Stomach smooth muscle (tissue), 2 donors: ENCODE data around the gene HS3ST5.

ENCODE experiments used
- H3K27ac ChIP-seq: one replicate; pipeline ENCODE4 v1.7.0; 2013; ENCODE audit warnings: mild to moderate bottlenecking, low read length, inconsistent platforms
- H3K27me3 ChIP-seq, 2 donors: one replicate each; pipeline ENCODE4 v1.7.0; 2013; ENCODE audit warnings: low read length in 2 of 2; ENCODE audit not compliant: insufficient read depth in 2 of 2, control insufficient read depth in 1 of 2
- H3K36me3 ChIP-seq, 2 donors: one replicate each; pipeline ENCODE4 v1.7.0; 2013; ENCODE audit warnings: low read length in 2 of 2; ENCODE audit not compliant: control insufficient read depth in 2 of 2, insufficient read depth in 2 of 2
- H3K4me1 ChIP-seq: one replicate; pipeline ENCODE4 v1.7.0; 2013; ENCODE audit warnings: low read length; ENCODE audit not compliant: control insufficient read depth, insufficient read depth
- H3K4me3 ChIP-seq, 2 donors: one replicate each; pipeline ENCODE4 v1.7.0; 2013; ENCODE audit warnings: low read length in 2 of 2
- H3K9ac ChIP-seq, 2 donors: one replicate each; pipeline ENCODE4 v1.7.0; 2013; ENCODE audit warnings: low read length in 2 of 2, mild to moderate bottlenecking in 1 of 2
- H3K9me3 ChIP-seq, 2 donors: one replicate each; pipeline ENCODE4 v1.7.0; 2013; ENCODE audit warnings: low read length in 2 of 2; ENCODE audit not compliant: control insufficient read depth in 2 of 2
- donor health status: healthy.
- donor health status: Pancreatic carcinoma.

The HS3ST5 gene

DNA sequence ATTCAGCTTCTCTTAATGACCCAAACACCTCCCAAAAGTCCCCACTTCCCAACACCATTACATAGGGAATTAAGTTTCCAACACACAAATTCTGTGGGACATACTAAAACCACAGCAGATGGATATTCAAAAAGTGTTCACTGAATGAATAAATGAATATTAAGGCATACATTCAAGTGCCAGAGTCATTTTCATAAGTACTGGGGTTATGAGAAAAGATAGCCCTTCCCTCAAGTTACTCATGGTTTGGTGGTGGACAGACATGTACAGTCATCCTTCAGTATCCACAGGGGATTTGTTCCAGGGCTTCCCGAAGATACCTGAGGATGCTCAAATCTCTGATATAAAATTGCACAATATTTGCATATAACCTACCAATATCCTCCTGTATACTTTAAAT, 50.4 kb downstream of the HS3ST5 start:
- Histone ChIP-seq H3K9ac (no peak overlapping the region), H3K4me1 (no peaks in the 10 kb centered on the region), H3K27me3 (no peaks in the 10 kb centered on the region), H3K4me3 (no peak overlapping the region), H3K27ac (no peak overlapping the region), H3K36me3 (no peaks in the 10 kb centered on the region), H3K9me3 (no peaks in the 10 kb centered on the region)

DNA sequence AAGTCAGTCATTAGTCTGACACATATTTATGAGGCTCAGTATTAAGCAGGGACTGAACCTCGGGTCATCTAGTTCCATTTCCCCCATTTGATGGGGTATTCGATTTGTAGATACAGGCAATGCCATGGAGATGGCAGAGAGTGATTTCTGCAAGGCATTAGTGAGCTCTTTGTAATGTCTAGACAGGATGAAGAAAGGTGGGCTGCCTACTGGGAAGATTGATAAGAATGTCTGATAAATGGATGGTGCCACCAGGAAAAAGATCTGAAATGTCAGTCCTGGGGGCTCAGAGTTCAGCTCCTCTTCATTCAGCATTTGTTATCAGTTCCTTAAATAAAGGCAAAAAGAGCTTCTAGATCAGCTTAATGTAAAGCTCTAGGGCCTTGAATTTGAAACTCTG, 51.4 kb downstream of the HS3ST5 start:
- H3K9me3 ChIP-seq: no peaks in the 10 kb centered on the region
- H3K27me3 ChIP-seq: no peaks in the 10 kb centered on the region
- H3K36me3 ChIP-seq: no peaks in the 10 kb centered on the region
- H3K27ac ChIP-seq: no peak overlapping the region
- no peaks in the 10 kb centered on the region for H3K4me1 ChIP-seq
- no peak overlapping the region for H3K9ac ChIP-seq
- H3K4me3 ChIP-seq: no peak overlapping the region

DNA sequence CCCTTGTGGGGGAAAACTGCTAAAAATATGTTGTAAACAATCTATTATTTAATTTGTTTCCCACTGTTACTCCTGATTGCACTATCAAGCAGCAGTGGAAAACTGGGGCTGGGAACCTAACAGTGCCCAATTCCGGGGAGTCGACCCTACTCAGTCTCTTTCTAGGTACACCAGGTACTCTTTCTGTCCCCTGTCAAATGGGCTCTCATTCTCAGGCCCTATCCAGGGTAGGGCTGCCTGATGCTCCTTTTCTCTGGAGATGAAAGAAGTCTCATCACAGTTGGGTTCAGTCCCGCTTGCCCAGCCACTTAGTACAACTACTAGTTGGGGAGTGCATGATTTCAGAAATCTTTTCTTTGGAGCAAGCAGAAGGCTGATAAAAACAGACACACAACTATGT, 52.0 kb downstream of the HS3ST5 start:
- no peaks in the 10 kb centered on the region for H3K4me1 ChIP-seq
- H3K27me3 ChIP-seq: no peaks in the 10 kb centered on the region
- no peak overlapping the region for H3K4me3 ChIP-seq
- H3K9me3 ChIP-seq: no peaks in the 10 kb centered on the region
- no peak overlapping the region for H3K9ac ChIP-seq
- no peak overlapping the region for H3K27ac ChIP-seq
- H3K36me3 ChIP-seq: no peaks in the 10 kb centered on the region

DNA sequence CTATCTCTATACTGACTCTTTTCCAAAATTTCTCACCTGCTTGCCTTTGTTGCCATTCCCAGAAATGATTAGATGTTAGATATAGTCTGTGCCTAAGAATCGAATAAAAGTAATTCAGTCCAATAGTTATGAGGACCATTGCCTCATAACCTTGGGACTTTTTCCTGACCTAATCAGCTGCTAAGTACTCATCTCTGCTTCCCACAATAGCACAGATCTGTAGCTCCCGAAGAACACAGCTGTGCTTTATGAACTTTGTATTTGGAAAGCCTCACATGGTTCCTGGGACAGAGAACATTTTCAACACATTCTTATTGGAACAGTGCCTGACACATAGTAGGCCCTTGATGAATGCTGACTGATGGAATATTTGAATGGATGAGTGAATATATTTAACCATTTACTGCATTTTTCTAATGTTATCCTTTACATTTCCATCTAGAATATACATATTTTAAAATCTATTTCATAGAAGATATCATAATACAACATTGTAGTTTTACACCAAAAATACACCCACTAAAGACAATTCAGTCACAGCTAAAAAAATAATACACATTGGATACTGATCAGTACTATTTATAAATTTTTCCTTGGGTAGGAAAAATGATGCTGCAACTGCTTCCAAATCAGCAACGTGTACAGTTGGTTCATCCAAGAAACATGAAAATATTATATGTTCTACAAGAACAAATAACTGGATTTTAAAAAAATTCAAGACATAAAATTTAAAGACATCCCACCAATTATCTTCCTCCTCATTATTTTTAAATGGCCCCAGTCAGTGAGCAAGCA, 53.9 kb downstream of the HS3ST5 start:
- Histone ChIP-seq H3K4me3 (no peak overlapping the region), H3K27ac (no peak overlapping the region), H3K27me3 (no peaks in the 10 kb centered on the region), H3K9me3 (no peaks in the 10 kb centered on the region), H3K4me1 (no peaks in the 10 kb centered on the region), H3K36me3 (no peaks in the 10 kb centered on the region), H3K9ac (no peak overlapping the region)

DNA sequence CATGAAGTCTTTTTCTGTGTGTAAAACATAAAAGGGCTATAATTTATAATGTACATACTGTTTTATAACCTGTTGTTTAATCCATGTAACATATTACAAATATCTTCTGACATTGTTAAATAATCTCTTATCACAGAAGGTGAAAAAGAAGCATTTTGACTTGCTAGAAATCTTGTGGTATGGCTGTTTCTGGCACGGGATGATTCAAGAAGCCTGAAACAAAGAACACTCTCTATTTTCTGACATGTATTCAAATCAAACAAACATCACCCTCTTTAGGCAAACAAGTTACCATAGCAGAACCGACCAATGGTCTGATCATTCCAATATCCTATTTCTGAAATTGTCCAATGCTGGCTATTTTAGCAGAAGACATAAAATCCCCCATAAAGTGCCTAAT, 55.4 kb downstream of the HS3ST5 start:
- Histone ChIP-seq H3K27me3 (no peaks in the 10 kb centered on the region), H3K9ac (no peak overlapping the region), H3K27ac (no peak overlapping the region), H3K9me3 (no peaks in the 10 kb centered on the region), H3K4me3 (no peak overlapping the region), H3K36me3 (no peaks in the 10 kb centered on the region), H3K4me1 (no peaks in the 10 kb centered on the region)

DNA sequence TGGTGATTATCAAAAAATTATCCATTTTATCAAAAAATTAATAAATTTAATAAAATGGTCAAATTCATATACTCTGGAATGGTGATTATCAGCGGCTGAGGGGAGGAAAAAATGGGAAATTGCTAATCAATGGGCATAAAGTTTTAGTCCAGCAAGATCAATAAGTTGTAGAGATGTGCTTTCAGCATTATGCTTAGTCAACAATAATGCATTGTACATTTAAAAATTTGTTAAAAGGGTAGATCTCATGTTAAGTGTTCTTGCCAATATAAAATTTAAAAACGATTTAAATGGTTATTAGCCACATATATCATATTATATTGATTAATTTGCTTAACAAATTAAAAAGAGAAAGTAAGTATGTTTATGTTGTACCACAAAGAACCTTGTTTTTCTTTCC, 56.6 kb downstream of the HS3ST5 start:
- H3K4me1 ChIP-seq: no peaks in the 10 kb centered on the region
- H3K36me3 ChIP-seq: no peaks in the 10 kb centered on the region
- no peak overlapping the region for H3K4me3 ChIP-seq
- H3K27me3 ChIP-seq: no peaks in the 10 kb centered on the region
- no peak overlapping the region for H3K9ac ChIP-seq
- no peaks in the 10 kb centered on the region for H3K9me3 ChIP-seq
- H3K27ac ChIP-seq: no peak overlapping the region

DNA sequence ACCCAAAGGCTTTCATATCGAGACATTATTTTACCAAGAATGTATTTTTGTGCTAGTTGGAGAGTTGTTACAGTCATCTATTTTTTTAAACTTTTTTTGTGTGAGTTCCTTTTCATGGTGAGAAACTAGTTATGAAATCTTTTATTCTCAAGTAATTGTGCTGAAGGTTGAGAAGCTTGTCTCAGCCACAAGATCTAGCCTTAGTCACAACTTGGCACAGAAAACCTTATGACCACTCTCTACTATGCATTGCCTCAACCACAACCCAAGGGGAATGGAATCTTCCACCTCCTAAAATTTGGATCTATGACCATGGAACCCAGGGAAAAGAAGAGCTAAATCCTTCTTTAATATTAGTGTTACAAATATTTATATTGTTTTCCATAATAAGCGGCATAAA, 58.5 kb downstream of the HS3ST5 start:
- no peak overlapping the region for H3K4me3 ChIP-seq
- H3K36me3 ChIP-seq: no peaks in the 10 kb centered on the region
- H3K27me3 ChIP-seq: no peaks in the 10 kb centered on the region
- no peak overlapping the region for H3K27ac ChIP-seq
- H3K4me1 ChIP-seq: no peaks in the 10 kb centered on the region
- H3K9ac ChIP-seq: no peak overlapping the region
- H3K9me3 ChIP-seq: no peaks in the 10 kb centered on the region

DNA sequence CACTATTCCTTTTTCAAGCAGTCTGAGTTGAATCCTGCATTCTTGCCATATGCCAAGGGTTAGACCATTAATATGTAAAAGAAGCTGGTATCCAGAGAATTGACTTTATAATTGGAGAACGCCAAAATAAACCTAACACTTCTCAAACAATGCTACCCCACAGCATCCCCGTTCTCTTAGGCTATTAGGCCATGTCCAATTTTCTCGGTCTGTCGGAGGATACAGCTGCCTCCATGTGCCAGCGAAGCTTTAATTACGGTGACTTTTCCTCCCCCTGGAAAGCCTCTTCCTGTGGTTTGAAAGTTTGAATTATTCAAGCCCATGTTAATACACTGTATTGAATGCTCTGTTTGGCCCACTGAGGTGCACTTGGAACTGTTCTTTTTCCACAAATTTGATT, 60.5 kb downstream of the HS3ST5 start:
- H3K9me3 ChIP-seq: no peaks in the 10 kb centered on the region
- H3K36me3 ChIP-seq: no peaks in the 10 kb centered on the region
- no peak overlapping the region for H3K9ac ChIP-seq
- H3K27me3 ChIP-seq: no peaks in the 10 kb centered on the region
- no peak overlapping the region for H3K27ac ChIP-seq
- H3K4me1 ChIP-seq: no peaks in the 10 kb centered on the region
- no peak overlapping the region for H3K4me3 ChIP-seq

DNA sequence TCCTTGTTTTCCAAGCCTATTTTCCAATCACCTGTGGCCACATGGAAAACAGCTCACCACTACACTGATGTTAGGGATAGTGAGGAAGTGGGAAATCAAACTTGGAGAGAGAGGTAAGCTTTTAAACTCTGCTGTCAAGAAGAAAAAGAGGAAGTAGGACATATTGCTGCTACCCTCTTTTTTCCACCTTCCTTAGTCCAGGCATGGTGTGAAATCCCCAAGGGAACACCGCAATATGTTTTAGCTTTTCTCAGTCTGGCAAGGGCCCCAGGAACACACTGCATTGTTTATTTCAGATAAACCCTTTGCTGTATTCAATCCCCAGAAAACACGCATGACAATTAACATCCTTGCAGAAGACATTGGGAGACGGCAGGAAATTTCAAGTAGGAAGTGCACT, 61.3 kb downstream of the HS3ST5 start:
- no peak overlapping the region for H3K4me3 ChIP-seq

DNA sequence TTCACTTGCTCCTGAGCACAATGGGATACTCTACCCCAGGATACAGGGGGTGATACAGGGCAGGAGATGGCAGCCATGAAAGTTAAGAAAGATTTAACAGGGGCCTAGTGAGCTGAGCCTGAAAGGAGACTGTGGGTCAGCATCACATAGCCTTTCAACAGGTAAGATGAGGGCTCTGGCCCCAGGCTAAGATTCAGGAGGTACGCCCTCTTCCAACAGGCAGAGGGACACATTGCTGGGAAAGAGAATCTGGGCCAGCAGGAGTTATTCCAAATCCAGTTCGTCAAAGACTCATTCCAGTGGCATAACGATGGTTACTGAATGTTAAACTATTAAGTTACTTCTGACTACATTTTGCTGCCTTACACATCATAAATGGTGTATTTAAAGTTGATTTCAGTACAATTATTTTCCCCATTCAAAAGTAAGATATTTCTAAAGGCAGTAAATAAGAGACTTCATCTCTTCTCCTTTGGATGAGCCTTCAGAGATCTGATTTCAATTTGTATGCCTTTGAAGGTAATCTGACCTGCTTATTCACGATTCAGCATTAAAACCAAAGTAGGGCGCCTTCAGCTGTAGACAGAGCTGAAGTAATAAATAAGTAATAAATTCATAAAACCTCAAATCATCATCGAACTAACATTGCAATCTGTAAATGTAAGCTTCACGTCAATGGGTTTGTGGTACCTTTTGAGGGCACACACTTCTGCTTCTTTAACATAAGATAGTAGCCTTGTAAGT, 62.4 kb downstream of the HS3ST5 start:
- no peaks in the 10 kb centered on the region for H3K27me3 ChIP-seq
- no peaks in the 10 kb centered on the region for H3K9me3 ChIP-seq
- H3K4me1 ChIP-seq: no peaks in the 10 kb centered on the region

More for the DNA sequence above, 61.3 kb downstream of the HS3ST5 start:
- H3K27ac ChIP-seq: no peak overlapping the region
- no peak overlapping the region for H3K9ac ChIP-seq
- H3K4me1 ChIP-seq: no peaks in the 10 kb centered on the region
- no peaks in the 10 kb centered on the region for H3K27me3 ChIP-seq
- H3K9me3 ChIP-seq: no peaks in the 10 kb centered on the region
- no peaks in the 10 kb centered on the region for H3K36me3 ChIP-seq

DNA sequence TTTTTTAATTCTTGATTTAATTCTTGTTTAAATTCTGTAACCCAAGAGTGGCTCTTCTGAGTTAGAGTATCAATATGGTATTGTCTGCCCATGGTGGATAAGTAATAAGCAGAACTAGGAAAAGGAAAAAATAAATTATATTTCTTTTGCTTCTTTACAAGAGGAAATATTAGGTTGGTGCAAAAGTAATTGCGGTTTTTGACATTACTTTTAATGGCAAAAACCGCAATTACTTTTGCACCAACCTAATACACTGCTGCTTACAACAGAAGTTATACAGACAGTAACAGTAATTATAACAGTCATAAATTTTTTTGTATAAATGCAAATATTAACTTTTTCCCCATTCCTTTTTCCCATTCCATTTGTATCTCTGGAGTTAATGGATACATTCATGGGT, 65.6 kb downstream of the HS3ST5 start:
- Histone ChIP-seq H3K9ac (no peak overlapping the region), H3K4me3 (no peak overlapping the region), H3K9me3 (no peaks in the 10 kb centered on the region), H3K27ac (no peak overlapping the region), H3K4me1 (no peaks in the 10 kb centered on the region), H3K36me3 (no peaks in the 10 kb centered on the region), H3K27me3 (no peaks in the 10 kb centered on the region)

More for the DNA sequence above, 62.4 kb downstream of the HS3ST5 start:
- Histone ChIP-seq H3K4me3 (no peak overlapping the region), H3K27ac (no peak overlapping the region), H3K36me3 (no peaks in the 10 kb centered on the region), H3K9ac (no peak overlapping the region)
